Spleen (tissue), 11 donors: ENCODE measurements around the gene PLEKHN1. TPM values are rescaled to one million over a fixed set of nuclear protein-coding genes. Genes with fewer than 3 reads are reported as not detected.
"Not testable (repeated sequence)": the region's sequence is repeated elsewhere in the genome, so short reads cannot be mapped to it uniquely, and the experiment has no call there.

Experiments
- DNase-seq: peaks from one replicate; pipeline ENCODE4 v3.0.0-alpha.2; 2020
- H3K27ac ChIP-seq, 8 donors: fragments of 200-600 bp; sonication (generic) in 7 of 8; 1 replicate in 4 of 8; 2 replicates in 4 of 8; pipeline versions ENCODE4 v1.5.0 to v1.8.0; 2016 to 2021; ENCODE audit warnings: inconsistent platforms in 4 of 8, mild to moderate bottlenecking in 4 of 8, moderate library complexity in 1 of 8
- H3K27me3 ChIP-seq, 7 donors: fragments of 200-600 bp; sonication (generic) in 6 of 7; replicated peaks in 1 of 7; 1 replicate in 4 of 7; 2 replicates in 3 of 7; pipeline versions ENCODE4 v1.5.0 to v1.8.0; 2016 to 2021; ENCODE audit warnings: inconsistent platforms in 3 of 7, mild to moderate bottlenecking in 1 of 7
- H3K36me3 ChIP-seq, 6 donors: fragments of 200-600 bp; sonication (generic) in 5 of 6; 1 replicate in 4 of 6; 2 replicates in 2 of 6; pipeline versions ENCODE4 v1.5.0 to v1.8.0; 2016 to 2021; ENCODE audit warnings: inconsistent platforms in 2 of 6
- H3K4me1 ChIP-seq, 6 donors: fragments of 200-600 bp; sonication (generic) in 5 of 6; 1 replicate in 3 of 6; 2 replicates in 3 of 6; pipeline versions ENCODE4 v1.5.0 to v1.8.0; 2016 to 2021; ENCODE audit warnings: inconsistent platforms in 3 of 6
- H3K4me3 ChIP-seq, 8 donors: fragments of 200-600 bp; sonication (generic) in 7 of 8; 1 replicate in 4 of 8; 2 replicates in 4 of 8; pipeline versions ENCODE4 v1.5.0 to v1.8.0; 2016 to 2021; ENCODE audit warnings: inconsistent platforms in 4 of 8, mild to moderate bottlenecking in 4 of 8, moderate library complexity in 2 of 8
- H3K9me3 ChIP-seq, 8 donors: fragments of 200-600 bp; sonication (generic) in 7 of 8; 1 replicate in 4 of 8; 2 replicates in 4 of 8; pipeline versions ENCODE4 v1.5.0 to v1.8.0; 2016 to 2021; ENCODE audit warnings: inconsistent platforms in 4 of 8
- CTCF ChIP-seq, 11 experiments: fragments of 200-600 bp in 7 of 11; fragments of 450-650 bp in 4 of 11; sonication (generic) in 4 of 11; IDR thresholded peaks in 8 of 11; conservative IDR thresholded peaks in 3 of 11; 1 replicate in 7 of 11; 2 replicates in 4 of 11; pipeline versions ENCODE4 v1.4.0 to v1.8.0; 2016 to 2021; ENCODE audit warnings: antibody characterized with exemption in 11 of 11, inconsistent platforms in 4 of 11, mild to moderate bottlenecking in 1 of 11
- POLR2A ChIP-seq, 3 donors: fragments of 450-650 bp; IDR thresholded peaks; one replicate each; pipeline ENCODE4 v1.5.1; 2017; ENCODE audit warnings: antibody characterized with exemption in 3 of 3, mild to moderate bottlenecking in 1 of 3
- POLR2AphosphoS5 ChIP-seq, 3 donors: sonication (generic); formaldehyde crosslinking; IDR thresholded peaks; one replicate each; pipeline ENCODE4 v1.5.1; 2017; ENCODE audit warnings: antibody characterized with exemption in 3 of 3
- WGBS, 5 donors: extraction: QIAGEN DNeasy Blood & Tissue Kit in 3 of 5; methylation state at CpG; one replicate each; pipeline versions ENCODE4 v1.1.5 to v1.1.7; 2013 to 2018; 5-methylcytosine and 5-hydroxymethylcytosine counted together
- intact Hi-C: fragments of 100-400 bp; cut with DNase I; formaldehyde crosslinking; loops from one replicate; pipeline ENCODE4 v1.15.0; 2023; ENCODE audit warnings: low total_unique reads
- polyA plus RNA-seq, 3 donors: library from polyadenylated mRNA; stranded (reverse); fragments of 200-250 nt; gene quantifications; one replicate each; pipeline ENCODE4 v1.2.1, GENCODE V29; 2013
- total RNA-seq, 7 donors: library from RNA; depleted of rRNA in 3 of 7; stranded (reverse); fragments of >200 nt in 3 of 7; fragmentation: NEBNext Ultra II Directional in 4 of 7; extraction: Animal tissue kit (Norgen Biotek cat#: 25700) in 4 of 7; gene quantifications; one replicate each; pipeline versions ENCODE4 v1.1.0 to v1.2.1, GENCODE V29; 2016 to 2021
- donor health status: healthy with polysubstance abuse.
- donor health status: DM: no; HTN: no; CAD: no; lungs with moderate emphysema.
- donor health status: DM: no; HTN: no; CAD: no.
- donor health status: Bipolar disorder and iron deficiency.
- donor health status: healthy.
- donor health status: DM: no; HTN: no; CAD: no.
- donor health status: DM: yes; HTN: yes; CAD: no.

The PLEKHN1 gene
- total and polyA plus RNA-seq, 10 donors: 0.17 to 2.2 (median 0.95) TPM

- peaks cover 2 to 74% (median 69%) of the 10 kb centered on the region in 6 donors for H3K36me3 ChIP-seq
- 82 to 89% (median 85%) methylated on average over 20 to 29 of the region's 29 CpGs for WGBS, 5 donors
Observed at GRCh38 chr1:945688-946556, 20.4 kb upstream of the PLEKHN1 start.

DNA sequence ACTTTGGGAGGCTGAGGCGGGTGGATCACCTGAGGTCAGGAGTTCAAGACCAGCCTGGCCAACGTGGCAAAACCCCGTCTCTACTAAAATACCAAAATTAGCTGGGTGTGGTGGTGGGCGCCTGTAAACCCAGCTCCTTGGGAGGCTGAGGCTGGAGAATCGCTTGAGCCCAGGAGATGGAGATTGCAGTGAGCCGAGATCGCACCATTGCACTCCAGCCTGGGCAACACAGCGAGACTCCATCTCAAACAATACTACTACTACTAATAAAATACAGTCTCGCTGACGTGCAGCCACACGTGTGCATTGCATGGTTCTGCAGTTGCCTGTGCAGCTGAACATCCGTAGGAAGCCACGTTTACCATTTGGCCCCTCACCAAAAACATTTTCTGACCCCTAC lies 19.5 kb upstream of the PLEKHN1 start:
- WGBS, 5 donors: 93 to 95% (median 95%) methylated on average over 13 of the region's 13 CpGs
- Histone ChIP-seq H3K4me1 (peaks cover 4 to 47% (median 23%) of the 10 kb centered on the region in 6 donors), H3K27me3 (peaks cover 2 to 22% (median 15%) of the 10 kb centered on the region in 7 donors), H3K36me3 (peaks cover 2 to 83% (median 78%) of the 10 kb centered on the region in 6 donors)
- H3K9me3 ChIP-seq, DNase-seq, H3K4me3 ChIP-seq, intact Hi-C loops, H3K27ac ChIP-seq: not testable (repeated sequence)

More at GRCh38 chr1:945688-946556, 20.4 kb upstream of the PLEKHN1 start:
- Histone ChIP-seq H3K4me3 (no peak overlapping the region), H3K4me1 (peaks cover 11 to 56% (median 32%) of the 10 kb centered on the region in 6 donors), H3K9me3 (no peaks in the 10 kb centered on the region), H3K27ac (peak overlapping the region in 5 of 8 donors; percentile 66 to 82 (median 74)), H3K27me3 (peaks cover 10 to 31% (median 24%) of the 10 kb centered on the region in 7 donors)
- no peak for TF ChIP-seq POLR2AphosphoS5 (IDR thresholded peaks at IDR 0.05)
- no peak for TF ChIP-seq POLR2A (IDR thresholded peaks at IDR 0.05)
- no peak for TF ChIP-seq CTCF (IDR thresholded peaks at IDR 0.05 in 8 of 11, conservative IDR thresholded peaks at IDR 0.05 in 3 of 11)
- intact Hi-C loops: no loop called here
- DNase-seq: no peak

GRCh38 chr1:947958-948357 lies 18.3 kb upstream of the PLEKHN1 start:
- 89 to 97% (median 94%) methylated on average over 9 to 15 of the region's 15 CpGs for WGBS, 5 donors
- Histone ChIP-seq H3K36me3 (peaks cover 7 to 95% (median 89%) of the 10 kb centered on the region in 6 donors), H3K4me3 (no peak overlapping the region), H3K4me1 (peaks cover 0 to 35% (median 11%) of the 10 kb centered on the region in 6 donors), H3K27ac (no peak overlapping the region), H3K9me3 (no peaks in the 10 kb centered on the region), H3K27me3 (peaks cover 2 to 11% (median 4%) of the 10 kb centered on the region in 7 donors)
- intact Hi-C loops: no loop called here
- no peak for TF ChIP-seq CTCF (IDR thresholded peaks at IDR 0.05 in 8 of 11, conservative IDR thresholded peaks at IDR 0.05 in 3 of 11)
- DNase-seq: no peak

GRCh38 chr1:950268-950667 lies 16.0 kb upstream of the PLEKHN1 start:
- intact Hi-C loops: no loop called here
- no peaks in the 10 kb centered on the region for H3K9me3 ChIP-seq
- no peak overlapping the region for H3K4me3 ChIP-seq
- H3K27me3 ChIP-seq: no peaks in the 10 kb centered on the region
- peaks cover 0 to 21% (median 5%) of the 10 kb centered on the region in 6 donors for H3K4me1 ChIP-seq
- TF ChIP-seq CTCF (IDR thresholded peaks at IDR 0.05 in 8 of 11, conservative IDR thresholded peaks at IDR 0.05 in 3 of 11): no peak
- no peak for TF ChIP-seq POLR2A (IDR thresholded peaks at IDR 0.05)
- no peak for TF ChIP-seq POLR2AphosphoS5 (IDR thresholded peaks at IDR 0.05)
- H3K27ac ChIP-seq: no peak overlapping the region
- DNase-seq: no peak
- WGBS, 5 donors: 87 to 97% (median 94%) methylated on average over 9 of the region's 9 CpGs
- H3K36me3 ChIP-seq: peaks cover 7 to 100% (median 99%) of the 10 kb centered on the region in 6 donors
